ENCODE results near the gene HEPACAM2. TPM values are rescaled to one million over a fixed set of nuclear protein-coding genes. Genes with fewer than 3 reads are reported as not detected.

The HEPACAM2 gene
- total and polyA plus RNA-seq, 2 donors (not counting 3 experiments of a cell fraction or from before 2014, with no cell fraction given) = not detected

- Histone ChIP-seq H3K4me1 (ENCODE audit: control insufficient read depth, extremely low read depth, insufficient read depth, low read length) (peaks cover 20% of the 10 kb centered on the region), H2AFZ (ENCODE audit: low read depth, low read length) (peak within 1 kb of the TSS; percentile 96), H3K4me2 (ENCODE audit: insufficient read depth, low read length) (peak within 1 kb of the TSS; percentile 98), H3K27me3 (ENCODE audit: control insufficient read depth in 2 of 2, insufficient read depth in 2 of 2, low read length in 2 of 2) (no peaks in the 10 kb centered on the region), H3K36me3 (ENCODE audit: control insufficient read depth in 2 of 2, extremely low read depth in 1 of 2, insufficient read depth in 2 of 2, low read length in 2 of 2) (no peaks in the 10 kb centered on the region), H3K9me3 (replicated peaks; ENCODE audit: control insufficient read depth, insufficient read depth, low read length) (no peaks in the 10 kb centered on the region), H3K79me2 (ENCODE audit: control insufficient read depth, insufficient read depth, low read length) (no peaks in the 10 kb centered on the region), H3K4me3 (replicated peaks in 1 of 3; ENCODE audit: insufficient read depth in 1 of 3, low read depth in 1 of 3, low read length in 3 of 3) (peak within 1 kb of the TSS; percentile 30 to 89 (median 71)), H3K9me1 (replicated peaks; ENCODE audit: control insufficient read depth, extremely low read depth, insufficient read depth, low read length) (no peaks in the 10 kb centered on the region), H4K20me1 (replicated peaks; ENCODE audit: control insufficient read depth, extremely low read depth, insufficient read depth, low read length) (no peaks in the 10 kb centered on the region), H3K9ac (replicated peaks; ENCODE audit: extremely low read depth, insufficient read depth, low read length) (peak within 1 kb of the TSS; percentile 66), H3K27ac (ENCODE audit: insufficient read depth, low read depth, low read length) (peak within 1 kb of the TSS; percentile 50)
- FAIRE-seq (no peak), DNase-seq (ENCODE audit: low read depth, low spot score) (peak; percentile 51)
- ChIA-PET POLR2A (no interaction called here), CTCF (interaction anchor here (1.1 kb wide), 1 partner anchor 31 kb away, joined by 3 read pairs; the partner anchor contains the start of gene SAMD9)
- intact Hi-C loops (cut with micrococcal nuclease) (loop anchor here (5.0 to 10.0 kb wide), 2 partner anchors 136 to 513 kb away; no protein-coding TSS in a partner anchor), dilution Hi-C loops (cut with MboI; ENCODE audit: extremely low pct_ligation_motif_present, low sequenced_read_pairs) (no loop called here)
- no TSS peak for BruUV-seq (replicated peaks)
- TF ChIP-seq CTCF (IDR thresholded peaks at IDR 0.05; ENCODE audit: extremely low read depth in 1 of 2, insufficient read depth in 1 of 2, low read depth in 1 of 2, low read length in 2 of 2) (no peak), EZH2 (IDR thresholded peaks at IDR 0.05; ENCODE audit: borderline replicate concordance, low read depth, low read length, severe bottlenecking) (no peak), MAX (IDR thresholded peaks at IDR 0.05; ENCODE audit: insufficient read depth, insufficient read length) (no peak), JUN (IDR thresholded peaks at IDR 0.05; ENCODE audit: borderline replicate concordance, insufficient read depth, insufficient read length, low read depth) (no peak), FOS (IDR thresholded peaks at IDR 0.05; ENCODE audit: borderline replicate concordance, insufficient read depth, low read length) (no peak), GATA2 (IDR thresholded peaks at IDR 0.05; ENCODE audit: insufficient read depth, insufficient read length, low read depth, low read length) (no peak), POLR2A (IDR thresholded peaks at IDR 0.05; ENCODE audit: low read depth, low read length) (no peak), POLR2AphosphoS5 (IDR thresholded peaks at IDR 0.05; ENCODE audit: insufficient read depth, low read depth, low read length) (no peak), MYC (IDR thresholded peaks at IDR 0.05; ENCODE audit: low read depth, low read length) (no peak)
These were observed 78.1 kb downstream of the HEPACAM2 start, which contains the start of gene SAMD9L for GRCh38 chr7:93148144-93148543. SAMD9L (minus strand) TSS chr7:93148385; CDS start chr7:93135971, 12,414 bp downstream.

Measured in endothelial cell of umbilical vein (primary cell).